Stomach (tissue), 9 donors: Measurements from ENCODE around the gene SHISA2. TPM values are rescaled to one million over a fixed set of nuclear protein-coding genes. Genes with fewer than 3 reads are reported as not detected.

ENCODE experiments used
- DNase-seq, 2 donors: peaks; one replicate each; pipeline versions ENCODE4 v3.0.0 to v3.0.0-alpha.2; 2013 to 2019
- H3K27ac ChIP-seq, 5 donors: fragments of 200-600 bp in 4 of 5; sonication (generic) in 4 of 5; one replicate each; pipeline ENCODE4 v1.5.1; 2013 to 2019; ENCODE audit warnings: mild to moderate bottlenecking in 1 of 5, moderate library complexity in 1 of 5
- H3K27me3 ChIP-seq, 3 donors: fragments of 200-600 bp; sonication (generic); one replicate each; pipeline ENCODE4 v1.5.1; 2017 to 2019; ENCODE audit warnings: mixed run types in 1 of 3
- H3K36me3 ChIP-seq, 4 donors: fragments of 200-600 bp; sonication (generic); 1 replicate in 3 of 4; 2 replicates in 1 of 4; pipeline ENCODE4 v1.5.1; 2016 to 2019
- H3K4me1 ChIP-seq, 4 donors: fragments of 200-600 bp; sonication (generic); one replicate each; pipeline ENCODE4 v1.5.1; 2016 to 2019
- H3K4me3 ChIP-seq, 4 donors: fragments of 200-600 bp; sonication (generic) in 3 of 4; one replicate each; pipeline ENCODE4 v1.5.1; 2016 to 2019; ENCODE audit warnings: mild to moderate bottlenecking in 1 of 4
- H3K9me3 ChIP-seq, 4 donors: fragments of 200-600 bp; sonication (generic); one replicate each; pipeline ENCODE4 v1.5.1; 2016 to 2019
- EP300 ChIP-seq: sonication (generic); formaldehyde crosslinking; IDR thresholded peaks from one replicate; pipeline ENCODE4 v1.6.1; 2017; ENCODE audit warnings: antibody characterized with exemption
- POLR2A ChIP-seq, 4 donors: fragments of 450-650 bp; IDR thresholded peaks; one replicate each; pipeline ENCODE4 v1.6.1; 2016; ENCODE audit warnings: antibody characterized with exemption in 4 of 4, control low read depth in 2 of 4, mild to moderate bottlenecking in 1 of 4, moderate library complexity in 1 of 4
- POLR2AphosphoS5 ChIP-seq, 3 donors: sonication (generic); formaldehyde crosslinking; IDR thresholded peaks; one replicate each; pipeline ENCODE4 v1.6.1; 2016; ENCODE audit warnings: antibody characterized with exemption in 3 of 3
- WGBS, 5 donors: extraction: QIAGEN DNeasy Blood & Tissue Kit in 3 of 5; methylation state at CpG; one replicate each; pipeline versions ENCODE4 v1.1.5 to v1.1.7; 2013 to 2018; 5-methylcytosine and 5-hydroxymethylcytosine counted together
- intact Hi-C: fragments of 100-400 bp; cut with DNase I; formaldehyde crosslinking; loops from one replicate; pipeline ENCODE4 v1.15.1; 2023; ENCODE audit warnings: low total_unique reads
- polyA plus RNA-seq, 3 donors: library from polyadenylated mRNA; stranded (reverse); fragments of 200-250 nt; gene quantifications; one replicate each; pipeline ENCODE4 v1.2.3, GENCODE V29; 2013
- total RNA-seq, 5 donors: library from RNA; depleted of rRNA; stranded (reverse); fragments of >200 nt; gene quantifications; one replicate each; pipeline versions ENCODE4 v1.1.0 to v1.2.3, GENCODE V29; 2014 to 2016
- TF ChIP-seq, protein P1 (sequence below), 7 experiments: fragments of 450-650 bp in 4 of 7; fragments of 200-600 bp in 3 of 7; sonication (generic) in 3 of 7; IDR thresholded peaks; one replicate each; pipeline ENCODE4 v1.5.1; 2016 to 2019; ENCODE audit warnings: antibody characterized with exemption in 7 of 7, control low read depth in 2 of 7, mild to moderate bottlenecking in 1 of 7
- donor health status: healthy with polysubstance abuse.
- donor health status: Bipolar disorder and iron deficiency.
- donor health status: healthy.

Gene SHISA2
- total and polyA plus RNA-seq, 8 donors = 0.43 to 6.8 (median 0.46) TPM; not detected in 3

DNA sequence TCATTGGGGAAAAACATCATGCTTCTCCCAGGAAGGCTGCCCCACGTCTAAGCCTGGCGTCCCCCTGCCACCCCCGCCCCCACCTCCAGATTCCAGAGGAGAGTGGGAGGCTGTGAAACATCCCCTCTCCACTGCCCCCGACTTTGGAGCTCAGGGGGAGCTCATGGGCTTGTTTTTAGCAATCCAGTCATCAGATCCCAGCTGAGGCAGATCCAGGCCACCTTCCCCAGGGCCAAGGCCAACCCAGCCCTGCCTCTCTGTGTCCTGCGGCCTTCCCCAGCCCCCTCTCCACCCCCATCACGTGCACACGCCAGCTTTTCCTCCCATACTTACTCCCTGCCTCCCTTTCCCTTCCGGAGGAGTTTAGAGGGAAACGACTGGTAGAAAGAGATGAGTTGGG lies 38.8 kb downstream of the SHISA2 start:
- no peak for TF ChIP-seq POLR2A (IDR thresholded peaks at IDR 0.05)
- no peak for TF ChIP-seq POLR2AphosphoS5 (IDR thresholded peaks at IDR 0.05)
- TF ChIP-seq, protein P1, sequence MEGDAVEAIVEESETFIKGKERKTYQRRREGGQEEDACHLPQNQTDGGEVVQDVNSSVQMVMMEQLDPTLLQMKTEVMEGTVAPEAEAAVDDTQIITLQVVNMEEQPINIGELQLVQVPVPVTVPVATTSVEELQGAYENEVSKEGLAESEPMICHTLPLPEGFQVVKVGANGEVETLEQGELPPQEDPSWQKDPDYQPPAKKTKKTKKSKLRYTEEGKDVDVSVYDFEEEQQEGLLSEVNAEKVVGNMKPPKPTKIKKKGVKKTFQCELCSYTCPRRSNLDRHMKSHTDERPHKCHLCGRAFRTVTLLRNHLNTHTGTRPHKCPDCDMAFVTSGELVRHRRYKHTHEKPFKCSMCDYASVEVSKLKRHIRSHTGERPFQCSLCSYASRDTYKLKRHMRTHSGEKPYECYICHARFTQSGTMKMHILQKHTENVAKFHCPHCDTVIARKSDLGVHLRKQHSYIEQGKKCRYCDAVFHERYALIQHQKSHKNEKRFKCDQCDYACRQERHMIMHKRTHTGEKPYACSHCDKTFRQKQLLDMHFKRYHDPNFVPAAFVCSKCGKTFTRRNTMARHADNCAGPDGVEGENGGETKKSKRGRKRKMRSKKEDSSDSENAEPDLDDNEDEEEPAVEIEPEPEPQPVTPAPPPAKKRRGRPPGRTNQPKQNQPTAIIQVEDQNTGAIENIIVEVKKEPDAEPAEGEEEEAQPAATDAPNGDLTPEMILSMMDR (IDR thresholded peaks at IDR 0.05) = no peak
- intact Hi-C loops = no loop called here
- H3K4me3 ChIP-seq = peak overlapping the region in 1 of 4 donors; percentile 25
- H3K27me3 ChIP-seq = peaks cover 0 to 12% (median 3%) of the 10 kb centered on the region in 3 donors
- 80 to 86% (median 83%) methylated on average over 5 to 9 of the region's 9 CpGs for WGBS, 5 donors
- H3K27ac ChIP-seq = no peak overlapping the region
- no peak for DNase-seq
- H3K4me1 ChIP-seq = peaks cover 0 to 18% (median 13%) of the 10 kb centered on the region in 4 donors
- H3K9me3 ChIP-seq = no peaks in the 10 kb centered on the region
- no peaks in the 10 kb centered on the region for H3K36me3 ChIP-seq

DNA sequence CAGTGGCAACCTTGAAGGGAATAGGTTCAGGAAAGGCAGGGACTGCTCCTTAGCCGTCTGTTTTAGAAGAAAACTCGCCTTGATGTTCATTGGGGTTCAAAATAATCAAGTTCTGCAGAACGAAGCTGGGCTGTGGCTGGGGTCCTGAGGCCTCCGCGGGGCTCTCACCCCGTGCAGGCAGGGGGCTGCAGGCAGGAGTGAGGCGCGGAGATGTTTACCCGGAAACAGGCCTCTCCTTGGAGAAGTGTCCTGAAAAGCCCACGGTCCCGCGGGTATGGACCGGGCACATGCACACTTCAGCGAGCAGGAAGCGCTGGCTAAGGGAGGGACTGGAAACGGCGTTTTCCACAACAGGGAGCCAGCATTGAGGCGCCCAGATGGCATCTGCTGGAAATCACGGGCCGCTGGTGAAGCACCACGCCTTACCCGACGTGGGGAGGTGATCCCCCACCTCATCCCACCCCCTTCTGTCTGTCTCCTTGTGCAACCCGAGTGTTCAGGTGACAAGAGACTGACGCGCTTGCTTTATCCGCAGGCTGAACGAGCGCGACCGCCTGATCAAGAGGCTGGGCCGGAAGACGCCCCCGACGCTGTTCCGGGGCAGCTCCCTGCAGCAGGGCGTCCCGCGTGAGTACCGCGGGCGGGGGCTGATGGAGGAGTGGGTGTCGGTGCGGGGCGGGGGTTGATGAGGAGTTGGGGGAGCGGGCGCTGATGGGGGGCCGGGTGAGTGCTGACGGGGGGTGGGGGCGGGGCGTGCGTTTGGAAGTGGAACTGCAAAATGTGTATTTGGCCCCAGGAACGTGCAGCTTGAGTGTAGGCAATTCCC lies 39.6 kb downstream of the SHISA2 start:
- H3K27me3 ChIP-seq = peaks cover 0 to 12% (median 3%) of the 10 kb centered on the region in 3 donors
- H3K27ac ChIP-seq = no peak overlapping the region
- H3K4me1 ChIP-seq = peaks cover 0 to 10% (median 6%) of the 10 kb centered on the region in 4 donors
- no peaks in the 10 kb centered on the region for H3K9me3 ChIP-seq
- peak overlapping the region; percentile 25 to 41 (median 32) for H3K4me3 ChIP-seq
- WGBS, 5 donors = 25 to 41% (median 36%) methylated on average over 34 to 53 of the region's 53 CpGs
- peak in 1 of 2 donors; percentile 86 for DNase-seq
- H3K36me3 ChIP-seq = no peaks in the 10 kb centered on the region
- TF ChIP-seq POLR2A (IDR thresholded peaks at IDR 0.05) (no peak), EP300 (no peak), POLR2AphosphoS5 (IDR thresholded peaks at IDR 0.05) (no peak)
- TF ChIP-seq, protein P1 (IDR thresholded peaks at IDR 0.05) = no peak
- intact Hi-C loops = no loop called here

DNA sequence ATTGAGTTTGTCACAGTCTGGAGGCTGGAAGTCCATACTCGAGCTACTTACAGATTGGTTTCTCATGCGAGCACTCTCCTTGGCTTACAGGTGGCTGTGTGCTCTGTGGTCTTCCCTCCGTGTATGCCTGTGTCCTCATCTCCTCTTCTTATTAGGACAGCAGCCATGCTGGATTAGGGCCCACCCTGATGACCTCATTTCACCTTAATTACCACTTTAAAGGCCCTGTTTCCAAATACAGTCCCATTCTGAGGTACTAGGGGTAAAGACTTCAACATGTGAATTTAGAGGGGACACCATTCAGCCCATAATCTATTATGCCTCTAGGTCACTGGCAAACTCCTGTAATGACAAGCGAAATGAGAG lies 40.6 kb downstream of the SHISA2 start:
- H3K4me1 ChIP-seq = peaks cover 0 to 8% (median 2%) of the 10 kb centered on the region in 4 donors
- no peak for DNase-seq
- no peaks in the 10 kb centered on the region for H3K9me3 ChIP-seq
- H3K27ac ChIP-seq = no peak overlapping the region
- TF ChIP-seq POLR2AphosphoS5 (IDR thresholded peaks at IDR 0.05) = no peak
- no peak for TF ChIP-seq POLR2A (IDR thresholded peaks at IDR 0.05)
- TF ChIP-seq, protein P1 (IDR thresholded peaks at IDR 0.05) = no peak
- H3K27me3 ChIP-seq = peaks cover 0 to 12% (median 3%) of the 10 kb centered on the region in 3 donors
- intact Hi-C loops = no loop called here
- no peak overlapping the region for H3K4me3 ChIP-seq
- no peaks in the 10 kb centered on the region for H3K36me3 ChIP-seq
- 90 to 96% (median 93%) methylated on average over 4 of the region's 4 CpGs for WGBS, 5 donors

DNA sequence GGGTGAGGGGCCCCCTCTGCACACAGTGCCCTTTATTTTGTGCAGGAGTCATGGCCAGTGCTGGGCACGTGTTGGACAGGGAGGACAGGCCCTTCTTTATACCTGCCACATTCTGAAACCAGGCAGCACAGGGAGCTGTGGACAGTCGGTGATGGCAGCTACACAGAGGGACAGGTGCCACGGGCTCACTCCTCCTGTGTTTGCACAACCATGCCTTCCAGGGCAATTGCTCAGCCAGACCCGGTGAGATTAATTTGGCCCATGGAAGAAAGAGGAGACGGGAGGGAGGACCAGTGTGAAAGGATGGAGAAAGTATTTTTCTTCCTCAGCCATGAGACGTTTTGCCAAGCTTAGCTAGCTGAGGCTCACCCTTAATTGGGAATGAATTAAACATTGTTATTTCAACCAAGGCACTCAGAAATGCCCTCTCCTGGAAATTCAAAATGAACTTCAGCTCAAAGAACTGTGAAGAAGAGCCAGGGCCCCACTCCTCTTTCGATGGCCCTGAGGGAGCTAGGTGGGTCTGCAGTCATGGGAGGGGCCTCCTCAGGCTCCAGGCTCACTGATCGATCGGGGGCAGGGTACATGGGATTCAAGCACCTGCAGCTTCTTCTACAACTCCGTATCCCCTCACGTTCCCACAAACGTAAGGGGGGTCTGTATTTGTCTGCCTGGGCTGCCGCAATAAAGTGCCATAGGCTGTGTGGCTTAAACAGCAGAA lies 41.2 kb downstream of the SHISA2 start:
- DNase-seq = peak in 1 of 2 donors; percentile 35
- no peak overlapping the region for H3K4me3 ChIP-seq
- no peak overlapping the region for H3K27ac ChIP-seq
- WGBS, 5 donors = 66 to 70% (median 68%) methylated on average over 11 to 13 of the region's 13 CpGs
- intact Hi-C loops = no loop called here
- no peak for TF ChIP-seq POLR2A (IDR thresholded peaks at IDR 0.05)
- TF ChIP-seq, protein P1 (IDR thresholded peaks at IDR 0.05) = no peak
- no peak for TF ChIP-seq EP300
- TF ChIP-seq POLR2AphosphoS5 (IDR thresholded peaks at IDR 0.05) = no peak
- no peaks in the 10 kb centered on the region for H3K36me3 ChIP-seq
- H3K9me3 ChIP-seq = no peaks in the 10 kb centered on the region
- H3K4me1 ChIP-seq = peaks cover 0 to 8% (median 2%) of the 10 kb centered on the region in 4 donors
- peaks cover 0 to 12% (median 3%) of the 10 kb centered on the region in 3 donors for H3K27me3 ChIP-seq
